HG03460 (cell line): ENCODE results near the gene LAMP5.

Experiments
- ATAC-seq: cut with Tn5 transposase; IDR thresholded peaks from one replicate; pipeline ENCODE4 v1.9.1; 2021; ENCODE audit not compliant: unreplicated experiment

LAMP5 gene

GRCh38 chr20:9514461-9515213 lies at the start of gene LAMP5:
Gene LAMP5, plus strand, starts transcription at chr20:9514590. Its CDS starts 263 bp downstream, at chr20:9514853.
- ATAC-seq, result no peak

GRCh38 chr20:9467995-9468394 lies 46.4 kb upstream of the LAMP5 start:
- ATAC-seq, result no peak

GRCh38 chr20:9474835-9475415 lies 39.5 kb upstream of the LAMP5 start:
- no peak for ATAC-seq

- no peak for ATAC-seq
Observed at GRCh38 chr20:9475456-9475855, 38.9 kb upstream of the LAMP5 start.

- no peak for ATAC-seq
Observed at GRCh38 chr20:9476174-9476573, 38.2 kb upstream of the LAMP5 start.

GRCh38 chr20:9476637-9477036 lies 37.8 kb upstream of the LAMP5 start:
- ATAC-seq, result no peak

- no peak for ATAC-seq
Observed at GRCh38 chr20:9478771-9479170, 35.6 kb upstream of the LAMP5 start.

GRCh38 chr20:9480066-9480465 lies 34.3 kb upstream of the LAMP5 start:
- no peak for ATAC-seq

GRCh38 chr20:9482180-9482579 lies 32.2 kb upstream of the LAMP5 start:
- ATAC-seq, result no peak

GRCh38 chr20:9483131-9483530 lies 31.3 kb upstream of the LAMP5 start:
- no peak for ATAC-seq

GRCh38 chr20:9485614-9486340 lies 28.6 kb upstream of the LAMP5 start:
- ATAC-seq, result no peak

GRCh38 chr20:9487231-9487630 lies 27.2 kb upstream of the LAMP5 start:
- ATAC-seq, result no peak

GRCh38 chr20:9488063-9488462 lies 26.3 kb upstream of the LAMP5 start:
- ATAC-seq, result no peak

- ATAC-seq, result no peak
Observed at GRCh38 chr20:9490161-9490560, 24.2 kb upstream of the LAMP5 start.

GRCh38 chr20:9490631-9491030 lies 23.8 kb upstream of the LAMP5 start:
- ATAC-seq, result no peak

GRCh38 chr20:9491324-9491723 lies 23.1 kb upstream of the LAMP5 start:
- no peak for ATAC-seq

- no peak for ATAC-seq
Observed at GRCh38 chr20:9492067-9492466, 22.3 kb upstream of the LAMP5 start.

GRCh38 chr20:9493803-9494202 lies 20.6 kb upstream of the LAMP5 start:
- no peak for ATAC-seq

- no peak for ATAC-seq
Observed at GRCh38 chr20:9495701-9496100, 18.7 kb upstream of the LAMP5 start.

- no peak for ATAC-seq
Observed at GRCh38 chr20:9496155-9496554, 18.2 kb upstream of the LAMP5 start.

GRCh38 chr20:9498322-9498721 lies 16.1 kb upstream of the LAMP5 start:
- ATAC-seq, result no peak
